Epithelial cell of prostate (primary cell): ENCODE measurements around the gene CHEK2.
"Not testable (repeated sequence)": the region's sequence is repeated elsewhere in the genome, so short reads cannot be mapped to it uniquely, and the experiment has no call there.

ENCODE experiments used
- DNase-seq: peaks from one replicate; pipeline ENCODE4 v3.0.0-alpha.2; 2011; ENCODE audit warnings: low read depth, low spot score
- H3K27ac ChIP-seq: fragments of 450-650 bp; 2 replicates; pipeline ENCODE4 v1.5.1; 2017; ENCODE audit warnings: mild to moderate bottlenecking

CHEK2 gene

DNA sequence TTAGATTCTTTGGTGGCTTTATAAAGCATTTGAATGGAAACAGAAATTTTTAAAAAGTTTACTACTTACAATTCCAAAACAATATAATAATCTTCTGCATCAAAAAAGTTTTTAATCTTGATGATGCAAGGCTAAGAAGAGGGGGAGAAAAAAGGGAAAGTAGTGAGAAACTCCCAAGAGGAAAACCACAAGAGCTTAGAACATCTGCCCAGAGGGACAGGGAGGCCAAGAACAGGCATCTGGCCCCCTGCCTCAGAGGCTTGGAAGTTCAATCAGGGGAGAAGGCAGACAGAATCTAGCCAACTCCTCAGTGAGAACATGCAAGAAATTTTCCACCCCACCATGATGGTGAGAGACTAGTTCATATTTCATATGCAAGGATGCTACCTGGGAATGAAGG lies 38.2 kb downstream of the CHEK2 start:
- DNase-seq: no peak
- no peak overlapping the region for H3K27ac ChIP-seq

- no peak overlapping the region for H3K27ac ChIP-seq
- no peak for DNase-seq
Measured at GRCh38 chr22:28702891-28703290, 38.7 kb downstream of the CHEK2 start.

DNA sequence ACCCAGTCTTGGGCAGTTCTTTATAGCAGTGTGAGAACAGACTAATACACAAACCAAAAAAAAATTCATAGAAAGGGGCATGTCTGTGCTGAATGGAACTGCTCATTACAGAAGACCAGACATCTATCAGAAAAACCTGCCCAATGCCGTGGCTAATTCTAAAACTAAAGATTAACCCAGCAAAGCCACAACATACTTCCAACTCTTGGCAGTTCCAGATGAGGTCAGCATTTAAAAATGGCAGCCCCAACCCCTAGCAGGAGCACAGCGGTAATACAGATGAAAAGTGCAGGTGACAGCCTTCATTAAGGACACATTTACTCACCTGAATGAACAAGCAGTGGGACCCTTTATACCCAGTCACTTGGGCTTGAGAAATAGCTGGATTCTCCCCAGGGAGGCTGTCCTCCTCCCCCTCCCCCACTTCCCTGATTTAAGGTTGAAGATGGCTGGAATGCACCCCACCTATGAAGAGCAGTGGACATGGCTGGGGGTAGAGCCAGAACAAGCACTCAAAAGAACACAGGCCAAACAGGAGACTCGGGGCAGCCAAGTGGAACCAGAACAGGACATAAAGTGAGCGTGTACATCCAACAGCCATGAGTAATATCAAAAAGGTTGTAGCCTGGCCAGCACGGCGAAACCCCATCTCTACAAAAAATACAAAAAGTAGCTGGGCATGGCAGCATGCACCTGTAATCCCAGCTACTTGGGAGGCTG lies 48.4 kb downstream of the CHEK2 start:
- not testable (repeated sequence) for H3K27ac ChIP-seq, DNase-seq

- DNase-seq, H3K27ac ChIP-seq: not testable (repeated sequence)
Measured at GRCh38 chr22:28689796-28690195, 51.8 kb downstream of the CHEK2 start.

- not testable (repeated sequence) for H3K27ac ChIP-seq, DNase-seq
Measured at GRCh38 chr22:28682966-28683365, 58.7 kb downstream of the CHEK2 start.

GRCh38 chr22:28680813-28681490 lies 60.7 kb downstream of the CHEK2 start:
- peak overlapping the region; percentile 37 for H3K27ac ChIP-seq
- peak; percentile 26 for DNase-seq

DNA sequence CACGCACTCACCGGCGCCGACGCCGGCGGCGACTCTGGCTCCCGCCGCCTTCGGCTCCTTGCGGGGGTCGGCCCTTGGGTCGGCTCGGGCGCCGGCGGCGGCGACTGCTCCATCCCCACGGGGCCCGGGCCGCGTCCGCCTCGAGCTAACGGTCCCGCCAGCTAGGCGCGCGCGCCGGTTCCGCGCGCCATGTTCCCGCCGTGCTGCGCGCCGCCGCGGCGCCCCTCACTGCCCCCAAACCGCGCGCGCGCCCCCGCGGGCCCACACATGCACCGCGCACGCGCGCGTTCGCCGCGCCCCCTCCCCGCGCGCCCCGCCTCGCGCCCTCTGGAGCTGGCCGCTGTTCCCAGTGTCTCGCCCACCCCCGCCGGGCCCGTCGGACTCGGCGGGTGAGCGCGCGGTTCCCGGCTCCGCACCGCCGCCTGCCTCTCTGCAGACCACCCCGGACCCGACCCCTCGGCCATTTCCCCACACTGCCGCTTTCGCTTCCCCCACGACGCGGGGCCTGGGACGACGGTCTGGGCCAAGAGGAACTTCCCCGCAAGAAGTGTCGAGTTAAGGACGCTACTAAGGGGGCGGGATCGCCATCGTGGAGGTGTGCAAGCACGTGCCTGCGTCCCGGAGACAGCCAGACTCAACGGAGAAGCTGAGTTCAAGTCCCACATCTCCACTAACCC lies 61.9 kb downstream of the CHEK2 start, which contains the start of gene TTC28:
Gene TTC28, minus strand, starts transcription at position 230 of the 677 bp plus-strand sequence. Its CDS starts 117 bp downstream, at position 113.
- H3K27ac ChIP-seq: peak within 1 kb of the TSS; percentile 37
- DNase-seq: not testable (repeated sequence)

DNA sequence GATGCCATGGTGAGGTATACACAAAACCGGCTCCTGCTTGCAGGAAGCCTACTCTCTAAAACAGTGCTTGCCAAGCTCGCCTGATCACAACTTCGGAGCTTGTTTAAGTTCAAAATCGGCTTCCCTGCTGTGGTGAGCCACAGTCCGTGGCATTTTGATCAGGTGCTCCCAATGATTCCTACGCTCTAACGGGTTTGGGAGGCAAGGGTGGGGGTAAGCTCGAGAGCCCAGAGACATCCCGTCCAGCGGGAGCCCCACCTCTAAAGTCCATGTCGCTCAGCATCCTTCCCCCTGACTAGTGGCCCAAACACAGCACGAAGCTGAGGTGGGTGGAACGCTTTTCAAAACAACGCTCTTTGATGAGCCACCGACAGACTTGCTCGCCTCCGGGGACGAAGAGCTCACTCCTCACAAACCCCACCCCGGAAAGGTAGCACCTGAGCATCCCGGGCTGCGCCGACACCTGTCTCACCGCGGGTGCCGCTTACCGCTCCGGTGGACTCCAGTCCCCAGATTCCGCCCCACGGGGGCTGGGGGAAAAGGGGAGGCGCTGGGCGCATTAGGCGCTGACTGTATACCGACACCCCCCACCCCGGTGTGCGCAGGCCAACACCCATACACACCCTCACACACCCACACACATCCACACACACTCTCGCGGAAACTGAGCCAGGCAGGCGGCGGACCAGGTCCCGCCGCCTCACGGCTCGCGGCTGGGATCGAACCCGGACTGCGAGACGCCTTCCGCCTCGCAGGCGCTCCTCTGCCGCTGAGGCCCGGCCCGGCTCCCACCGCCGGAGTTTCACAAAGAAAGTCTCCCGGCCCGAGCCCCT lies 62.6 kb downstream of the CHEK2 start:
- not testable (repeated sequence) for DNase-seq, H3K27ac ChIP-seq

DNA sequence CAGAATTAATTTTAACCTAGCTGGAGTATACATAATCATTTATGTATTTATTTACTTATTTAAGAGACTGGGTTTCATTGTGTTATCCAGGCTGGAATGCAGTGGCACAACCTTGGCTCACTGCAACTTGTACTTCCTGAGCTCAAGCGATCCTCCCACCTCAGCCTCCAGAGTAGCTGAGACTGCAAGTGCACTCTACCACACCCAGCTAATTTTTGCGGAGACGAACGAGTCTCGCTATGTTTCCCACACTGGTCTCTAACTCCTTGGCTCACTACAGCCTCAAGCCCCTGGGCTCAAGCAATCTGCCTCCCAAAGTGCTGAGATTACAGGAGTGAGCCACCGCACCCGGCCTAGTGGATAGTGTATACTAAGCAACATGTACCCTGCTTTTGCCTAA lies 63.5 kb downstream of the CHEK2 start:
- H3K27ac ChIP-seq, DNase-seq: not testable (repeated sequence)

- DNase-seq: no peak
- no peak overlapping the region for H3K27ac ChIP-seq
Measured at GRCh38 chr22:28674121-28674563, 67.5 kb downstream of the CHEK2 start.

- H3K27ac ChIP-seq: no peak overlapping the region
- DNase-seq: no peak
Measured at GRCh38 chr22:28670756-28671155, 70.9 kb downstream of the CHEK2 start.

DNA sequence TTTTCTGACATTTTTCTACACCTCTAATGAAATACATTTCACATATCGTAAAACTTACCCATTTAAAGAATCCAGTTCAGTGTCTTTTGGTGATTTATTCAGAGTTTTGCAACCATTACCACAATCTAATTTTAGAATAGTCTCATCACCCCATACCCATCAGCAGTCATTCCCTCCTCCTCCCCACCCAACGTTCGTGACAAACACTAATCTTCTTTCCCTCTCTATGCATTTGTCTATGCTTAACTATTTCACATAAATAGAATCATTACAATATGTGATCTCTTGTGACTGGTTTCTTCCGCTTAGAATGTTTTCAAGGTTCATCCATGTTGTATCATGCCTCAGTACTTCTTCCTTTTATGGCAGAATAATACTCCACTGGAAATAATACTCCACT lies 71.5 kb downstream of the CHEK2 start:
- no peak overlapping the region for H3K27ac ChIP-seq
- no peak for DNase-seq

GRCh38 chr22:28669387-28669786 lies 72.2 kb downstream of the CHEK2 start:
- no peak for DNase-seq
- H3K27ac ChIP-seq: no peak overlapping the region

DNA sequence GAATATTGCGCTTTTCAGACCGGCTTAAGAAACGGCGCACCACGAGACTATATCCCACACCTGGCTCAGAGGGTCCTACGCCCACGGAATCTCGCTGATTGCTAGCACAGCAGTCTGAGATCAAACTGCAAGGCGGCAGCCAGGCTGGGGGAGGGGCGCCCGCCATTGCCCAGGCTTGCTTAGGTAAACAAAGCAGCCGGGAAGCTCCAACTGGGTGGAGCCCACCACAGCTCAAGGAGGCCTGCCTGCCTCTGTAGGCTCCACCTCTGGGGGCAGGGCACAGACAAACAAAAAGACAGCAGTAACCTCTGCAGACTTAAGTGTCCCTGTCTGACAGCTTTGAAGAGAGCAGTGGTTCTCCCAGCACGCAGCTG lies 78.1 kb downstream of the CHEK2 start:
- not testable (repeated sequence) for DNase-seq
- H3K27ac ChIP-seq: peak overlapping the region; percentile 74

- no peak overlapping the region for H3K27ac ChIP-seq
- no peak for DNase-seq
Measured at GRCh38 chr22:28658448-28658847, 83.2 kb downstream of the CHEK2 start.

DNA sequence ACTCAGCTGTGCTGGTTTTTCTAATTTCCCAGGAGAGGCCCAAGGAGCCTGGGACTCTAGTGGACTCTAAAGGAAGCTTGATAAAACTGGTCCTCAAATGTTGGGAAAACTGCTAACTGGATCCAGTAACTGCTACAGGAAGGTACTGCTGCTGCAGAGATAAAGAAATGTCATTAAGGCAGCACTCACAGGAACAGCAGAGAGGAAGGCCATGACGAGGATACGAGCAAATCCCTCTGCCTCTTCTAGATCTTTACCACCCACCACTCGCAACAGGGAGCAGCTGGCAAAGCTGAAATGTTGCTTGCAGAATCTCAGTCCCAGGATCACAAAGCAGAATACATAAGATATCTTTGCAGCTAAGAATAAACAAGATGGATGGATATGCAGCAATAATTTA lies 85.4 kb downstream of the CHEK2 start:
- DNase-seq: no peak
- no peak overlapping the region for H3K27ac ChIP-seq

DNA sequence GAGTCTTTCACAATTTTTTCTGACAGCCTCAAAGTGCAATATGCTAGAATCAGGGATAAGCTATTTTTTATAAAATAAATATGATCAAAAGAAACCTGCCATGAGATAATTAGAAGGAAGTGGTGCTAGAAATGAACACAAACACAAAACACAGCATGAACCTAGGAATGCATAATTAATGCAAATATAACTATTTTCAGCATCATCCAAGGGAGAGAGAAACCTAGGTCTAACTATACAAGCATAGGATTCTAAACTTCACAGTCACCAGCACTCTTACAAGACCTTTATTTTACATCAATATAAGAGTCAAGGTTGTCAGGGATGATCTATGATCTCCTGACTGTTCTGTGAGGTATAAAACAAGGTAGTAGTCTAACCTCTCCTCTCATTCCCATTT lies 91.2 kb downstream of the CHEK2 start:
- H3K27ac ChIP-seq: no peak overlapping the region
- no peak for DNase-seq

- no peak overlapping the region for H3K27ac ChIP-seq
- no peak for DNase-seq
Measured at GRCh38 chr22:28648792-28649191, 92.8 kb downstream of the CHEK2 start.

GRCh38 chr22:28647216-28647615 lies 94.4 kb downstream of the CHEK2 start:
- no peak overlapping the region for H3K27ac ChIP-seq
- DNase-seq: no peak

DNA sequence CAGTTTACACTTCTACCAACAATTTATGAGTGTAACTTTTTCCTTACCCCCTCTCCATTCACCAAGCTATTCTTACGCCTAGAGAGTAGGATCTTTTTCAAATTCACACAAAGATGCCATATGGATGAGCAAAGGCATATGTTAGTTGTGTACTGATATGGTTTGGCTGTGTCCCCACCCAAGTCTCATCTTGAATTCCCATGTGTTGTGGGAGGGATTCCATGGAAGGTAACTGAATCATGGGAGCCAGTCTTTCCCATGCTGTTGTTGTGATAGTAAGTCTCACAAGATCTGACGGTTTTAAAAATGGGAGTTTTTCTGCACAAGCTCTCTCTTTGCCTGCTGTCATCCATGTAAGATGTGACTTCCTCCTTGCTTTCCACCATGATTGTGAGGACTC lies 102.3 kb downstream of the CHEK2 start:
- no peak for DNase-seq
- no peak overlapping the region for H3K27ac ChIP-seq
